Sigmoid colon (tissue), 3 donors: Measurements from ENCODE around the gene RAB40B.

Experiments used
- CTCF ChIP-seq, 4 experiments: fragments of 450-650 bp in 3 of 4; fragments of 200-600 bp in 1 of 4; IDR thresholded peaks; one replicate each; pipeline ENCODE4 v1.5.1; 2016 to 2019; ENCODE audit warnings: antibody characterized with exemption in 4 of 4, mild to moderate bottlenecking in 3 of 4, moderate library complexity in 2 of 4
- POLR2A ChIP-seq, 2 donors: fragments of 450-650 bp; IDR thresholded peaks; one replicate each; pipeline ENCODE4 v1.6.1; 2016; ENCODE audit warnings: antibody characterized with exemption in 2 of 2, mild to moderate bottlenecking in 2 of 2, moderate library complexity in 2 of 2

GRCh38 chr17:82681547-82681946 is 17.0 kb downstream of the RAB40B start:
- no peak for TF ChIP-seq CTCF (IDR thresholded peaks at IDR 0.05)
- no peak for TF ChIP-seq POLR2A (IDR thresholded peaks at IDR 0.05)
